ENCODE measurements around the gene ATP6V1B1.
"Not testable (repeated sequence)": the region's sequence is repeated elsewhere in the genome, so short reads cannot be mapped to it uniquely, and the experiment has no call there.

ATP6V1B1 gene

DNA sequence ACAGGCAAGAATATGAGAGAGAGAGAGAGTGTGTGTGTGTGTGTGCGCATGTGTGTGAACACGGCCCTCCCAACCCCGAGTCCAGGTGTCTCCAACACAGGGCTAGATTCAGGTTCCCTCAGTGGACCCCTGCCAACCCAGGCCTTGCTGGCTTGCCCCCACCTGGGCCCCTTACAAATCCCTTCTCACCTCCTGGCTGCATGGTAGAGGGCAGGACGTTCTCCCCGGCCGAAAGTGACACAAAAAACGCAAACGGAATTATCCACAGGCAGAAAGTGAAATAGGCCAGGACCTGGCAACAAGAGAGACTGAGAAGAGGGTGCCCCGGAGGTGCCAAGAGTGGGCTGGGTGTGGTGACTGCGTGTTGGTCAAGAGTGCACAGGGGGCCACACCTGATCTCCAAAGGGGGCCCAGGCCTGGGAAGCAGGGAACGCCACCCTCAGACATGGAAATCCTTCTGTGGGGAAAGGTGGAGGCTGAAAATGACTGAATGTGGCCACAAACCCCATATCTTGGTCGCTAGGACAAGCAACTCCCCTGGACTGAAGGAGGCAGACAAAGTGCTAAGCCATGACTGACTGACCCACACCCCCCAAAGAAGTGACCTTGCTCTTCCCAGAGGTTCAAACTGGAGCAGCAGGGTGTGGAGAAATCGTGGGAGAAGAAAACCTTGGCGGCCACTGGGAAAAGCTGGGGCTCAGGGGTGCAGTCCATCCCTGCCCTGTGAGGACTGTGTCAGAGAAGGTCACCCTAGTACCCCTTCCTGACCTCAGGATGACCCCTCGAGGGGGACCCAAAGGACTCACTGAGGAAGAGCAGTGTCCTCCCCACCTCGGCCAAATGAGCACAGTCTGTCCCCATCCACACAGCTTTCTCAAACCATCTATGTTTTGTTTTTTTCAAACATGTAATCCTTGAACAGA lies 53.3 kb downstream of the ATP6V1B1 start:
- DNase-seq (ENCODE audit: low read depth in 2 of 2), result no peak

DNA sequence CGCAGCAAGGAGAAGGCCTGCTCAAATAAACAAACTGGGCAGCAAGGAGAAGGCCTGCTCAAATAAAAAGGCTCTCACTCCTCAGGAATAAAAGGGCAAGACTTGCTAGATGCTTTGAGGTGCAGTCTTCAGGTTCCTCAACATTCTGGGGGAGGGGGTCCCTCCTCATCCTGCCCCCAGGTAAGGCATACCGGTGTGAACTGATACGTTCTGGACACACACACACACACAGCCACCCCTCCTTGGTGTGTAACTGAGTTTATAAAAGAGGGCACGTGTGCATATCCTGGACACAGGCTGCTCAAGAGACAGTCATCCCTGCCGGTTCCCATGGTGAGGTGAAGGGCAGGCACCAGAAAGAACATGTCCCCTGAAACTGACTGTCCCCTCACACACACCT lies 54.5 kb downstream of the ATP6V1B1 start:
- DNase-seq (ENCODE audit: low read depth in 2 of 2), result no peak

DNA sequence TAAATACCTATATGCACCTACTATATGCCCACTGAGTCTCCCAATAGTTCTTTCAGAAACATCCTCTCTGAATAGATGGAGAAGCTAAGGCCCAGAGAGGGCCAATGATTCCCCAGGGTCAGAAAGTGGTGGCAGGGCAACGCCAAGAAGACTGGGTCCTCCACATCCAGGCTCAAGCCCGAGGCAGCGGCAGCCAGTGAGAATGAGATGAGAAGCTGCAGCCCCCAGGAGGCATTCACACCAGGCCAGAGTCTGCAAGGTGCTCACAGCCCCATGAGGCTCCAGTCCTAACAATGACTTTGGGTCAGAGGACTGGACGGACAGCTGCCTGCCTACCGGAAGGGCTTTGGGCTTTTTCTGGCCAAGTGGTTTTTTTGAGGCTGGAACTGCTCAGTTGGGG lies 55.4 kb downstream of the ATP6V1B1 start:
- no peak for DNase-seq (ENCODE audit: low read depth in 2 of 2)

DNA sequence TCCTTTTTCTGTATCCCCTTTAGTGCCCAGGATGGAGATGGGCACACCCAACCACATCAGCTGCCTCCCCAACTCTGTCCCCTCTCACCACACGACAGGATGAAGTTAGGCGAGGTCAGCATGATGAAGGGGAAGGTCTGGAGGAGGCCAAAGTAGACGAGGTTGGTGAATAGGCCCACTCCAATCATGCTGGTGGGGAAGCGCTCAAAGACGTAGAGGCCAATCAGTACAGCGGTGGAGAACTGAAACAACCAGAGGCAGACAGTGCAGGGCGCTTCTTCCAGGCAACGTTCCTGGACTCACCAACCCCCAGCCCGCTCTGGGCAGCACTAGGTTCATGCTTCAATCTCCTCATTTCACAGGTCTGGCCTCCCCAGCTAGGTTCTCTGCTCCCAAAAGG lies 56.0 kb downstream of the ATP6V1B1 start:
- no peak for DNase-seq (ENCODE audit: low read depth in 2 of 2)

DNA sequence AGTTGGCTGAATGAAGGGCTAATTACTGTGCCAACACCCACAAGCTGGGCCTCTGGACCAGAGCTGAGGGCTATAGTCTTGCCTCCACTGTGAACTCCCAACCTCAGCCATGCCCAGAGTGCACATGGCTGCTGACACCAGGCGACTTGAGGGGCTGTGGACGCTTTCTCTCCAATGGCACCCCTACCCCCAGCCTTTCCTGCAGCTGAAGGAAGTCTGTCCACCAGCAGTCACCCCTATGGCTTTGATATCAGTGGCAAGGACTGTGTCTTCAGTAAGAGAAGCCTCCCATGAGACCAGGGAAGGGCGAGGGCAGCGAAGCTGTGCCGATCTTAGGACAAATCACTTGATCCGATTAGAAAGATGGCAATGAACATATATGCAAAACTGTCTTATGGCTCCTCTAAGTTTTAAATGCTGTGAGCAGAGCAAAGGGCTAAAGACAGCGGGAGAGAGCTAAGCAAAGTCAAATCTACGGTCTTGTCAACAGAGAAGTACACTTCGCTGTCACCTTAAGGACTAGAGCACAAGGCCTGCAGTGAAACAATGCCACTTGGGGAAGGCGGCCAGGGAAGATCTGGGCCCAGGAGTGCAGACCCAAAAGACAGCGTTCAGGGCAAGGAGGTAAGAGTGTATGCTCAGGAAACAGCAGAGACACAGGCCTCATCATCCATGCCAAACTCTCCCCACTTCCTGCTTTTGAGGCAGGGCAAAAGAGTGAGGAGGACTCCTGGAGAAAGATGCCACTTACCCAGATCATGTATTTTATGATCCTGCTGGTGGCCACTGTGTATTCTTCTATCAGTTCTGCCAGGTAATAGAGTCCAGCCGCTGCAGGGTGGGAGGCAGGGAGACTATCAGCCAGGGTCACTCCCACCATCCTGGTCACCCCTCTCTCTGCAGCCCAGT lies 57.5 kb downstream of the ATP6V1B1 start:
- DNase-seq (ENCODE audit: low read depth in 2 of 2), result no peak

DNA sequence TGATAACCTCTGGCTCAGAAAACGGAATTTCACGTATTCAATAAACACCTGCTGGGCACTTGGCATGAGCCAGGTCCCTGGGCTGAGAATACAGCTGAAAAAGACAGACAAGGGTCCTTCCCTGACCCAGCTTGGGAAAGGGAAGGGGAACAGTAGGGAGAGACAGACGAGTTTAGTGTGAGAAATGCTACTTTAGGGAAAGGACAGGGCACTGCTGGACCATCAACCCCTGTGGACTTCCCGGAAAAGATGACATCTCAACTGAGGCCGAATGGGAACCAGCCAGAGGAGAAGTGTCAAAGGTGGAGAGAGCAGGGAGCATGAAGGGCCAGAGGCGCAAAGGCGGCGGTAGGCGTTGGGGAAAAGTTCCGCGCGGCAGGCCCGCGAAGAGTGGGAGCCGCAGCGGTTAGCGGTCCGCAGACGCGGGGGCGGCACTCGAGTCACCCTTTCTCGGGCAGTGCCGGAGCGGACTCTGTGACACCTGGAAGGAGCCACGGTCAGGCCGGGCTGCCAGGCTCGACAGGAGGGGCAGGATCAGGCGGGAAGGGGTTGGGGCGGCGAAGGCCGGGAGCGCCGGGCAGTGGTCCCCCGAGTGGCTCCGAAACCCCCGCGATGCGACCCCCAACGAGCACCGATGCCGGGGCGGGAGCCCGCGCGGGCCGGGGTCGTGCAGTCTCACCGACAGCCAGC lies 58.5 kb downstream of the ATP6V1B1 start:
- peak in 1 of 2 donors; percentile 50 for DNase-seq (ENCODE audit: low read depth in 2 of 2)

DNA sequence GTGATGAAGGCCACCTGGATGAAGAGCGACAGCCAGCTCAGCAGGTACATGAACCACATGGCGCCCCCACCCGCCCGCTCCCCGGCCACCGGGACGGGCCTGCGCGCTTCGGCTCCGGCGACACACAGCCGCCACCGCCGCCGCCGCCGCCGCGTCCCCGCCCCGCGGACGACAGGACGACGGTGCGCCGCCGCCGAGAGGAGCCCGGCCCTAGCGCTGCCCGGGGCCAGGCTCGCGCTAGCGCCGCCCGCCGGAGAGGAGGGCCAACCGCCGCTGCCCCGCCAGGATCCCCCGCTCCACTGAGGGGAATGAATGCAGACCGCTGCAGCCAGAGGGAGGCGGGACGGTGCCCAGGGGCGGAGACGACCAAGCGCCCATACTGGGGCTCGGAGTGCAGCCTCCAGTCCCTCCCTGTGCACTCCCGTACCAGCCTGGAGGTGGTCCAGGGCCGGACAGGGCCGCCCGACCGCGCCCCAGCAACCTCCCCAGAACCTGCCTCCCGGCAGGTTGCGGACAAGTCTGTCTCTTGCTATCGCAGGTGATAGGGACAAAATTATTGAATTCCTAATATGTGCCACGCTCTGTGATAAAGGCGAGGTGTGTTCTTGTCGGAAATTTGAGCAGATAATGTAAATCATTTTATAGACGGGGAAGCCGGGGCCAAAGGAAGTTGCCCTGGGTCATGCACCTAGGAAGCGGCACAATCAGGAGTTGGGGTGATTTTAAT lies 59.2 kb downstream of the ATP6V1B1 start, which contains the start of gene TEX261:
Gene TEX261 (minus strand): TSS at position 175 of the 727 bp plus-strand sequence. CDS start 116 bp downstream, at position 59.
- DNase-seq (ENCODE audit: low read depth in 2 of 2), result peak; percentile 68 to 89

DNA sequence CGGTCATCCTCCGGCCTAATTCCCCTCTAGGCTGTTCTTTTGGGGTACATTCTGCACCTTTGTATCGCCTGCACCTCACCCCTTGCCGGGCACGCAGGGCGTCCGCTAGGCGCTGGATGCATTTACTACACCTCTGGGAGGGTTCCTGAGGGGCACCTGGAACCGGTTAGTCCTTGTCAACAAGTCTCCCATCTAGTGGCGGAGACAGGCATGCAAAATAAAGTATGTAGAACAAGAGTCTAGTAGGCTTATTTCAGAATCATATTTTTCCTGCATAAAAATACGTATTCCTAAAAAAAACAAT lies 59.7 kb downstream of the ATP6V1B1 start:
- peak; percentile 33 to 40 for DNase-seq (ENCODE audit: low read depth in 2 of 2)

DNA sequence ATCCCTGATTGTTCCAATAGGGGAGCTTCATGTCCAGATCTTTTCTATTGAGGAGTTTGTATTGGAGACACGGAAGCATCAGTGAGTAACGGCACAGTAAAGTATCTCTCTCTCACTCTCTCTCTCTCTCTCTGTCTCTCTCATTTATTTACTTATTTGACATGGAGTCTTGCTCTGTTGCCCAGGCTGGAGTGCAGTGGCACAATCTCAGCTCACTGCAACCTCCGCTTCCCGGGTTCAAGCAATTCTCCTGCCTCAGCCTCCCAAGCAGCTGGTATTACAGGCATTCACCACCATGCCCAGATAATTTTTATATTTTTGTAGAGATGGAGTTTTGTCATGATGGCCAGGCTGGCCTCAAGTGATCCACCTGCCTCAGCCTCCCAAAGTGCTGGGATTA lies 63.2 kb downstream of the ATP6V1B1 start:
- DNase-seq (ENCODE audit: low read depth in 2 of 2), result not testable (repeated sequence)

DNA sequence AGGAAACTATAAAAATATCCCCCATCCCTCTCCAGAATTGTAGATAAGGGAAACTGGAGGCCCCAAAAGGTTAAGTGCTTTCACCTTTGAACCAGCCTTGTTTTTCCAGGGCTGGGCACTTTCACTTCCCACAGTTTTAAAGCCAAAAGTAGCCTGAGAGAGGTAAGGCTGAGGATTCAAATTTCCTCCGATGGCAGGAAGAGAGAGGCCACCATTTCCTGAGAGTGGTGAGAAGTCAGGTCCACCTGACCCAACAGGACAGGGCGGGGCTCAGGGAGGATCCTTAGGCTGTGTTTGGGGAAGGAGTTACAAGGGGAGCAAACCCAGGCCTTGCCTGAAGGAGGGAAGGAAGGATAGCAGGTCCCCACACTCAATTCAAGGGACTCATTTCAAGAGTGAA lies 63.7 kb downstream of the ATP6V1B1 start:
- DNase-seq (ENCODE audit: low read depth in 2 of 2), result no peak

DNA sequence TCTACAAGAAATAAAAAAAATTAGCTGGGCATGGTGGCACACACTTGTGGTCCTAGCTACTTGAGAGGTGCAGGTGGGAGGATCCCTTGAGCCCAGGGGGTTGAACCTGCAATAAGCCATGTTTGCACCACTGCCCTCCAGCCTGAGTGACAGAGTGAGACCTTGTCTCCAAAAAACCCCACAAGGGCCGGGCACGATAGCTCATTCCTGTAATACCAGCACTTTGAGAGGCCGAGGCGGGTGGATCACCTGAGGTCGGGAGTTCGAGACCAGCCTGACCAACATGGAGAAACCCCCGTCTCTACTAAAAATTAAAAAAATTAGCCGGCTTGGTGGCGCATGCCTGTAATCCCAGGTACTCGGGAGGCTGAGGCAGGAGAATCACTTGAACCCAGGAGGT lies 64.2 kb downstream of the ATP6V1B1 start:
- DNase-seq (ENCODE audit: low read depth in 2 of 2), result not testable (repeated sequence)

DNA sequence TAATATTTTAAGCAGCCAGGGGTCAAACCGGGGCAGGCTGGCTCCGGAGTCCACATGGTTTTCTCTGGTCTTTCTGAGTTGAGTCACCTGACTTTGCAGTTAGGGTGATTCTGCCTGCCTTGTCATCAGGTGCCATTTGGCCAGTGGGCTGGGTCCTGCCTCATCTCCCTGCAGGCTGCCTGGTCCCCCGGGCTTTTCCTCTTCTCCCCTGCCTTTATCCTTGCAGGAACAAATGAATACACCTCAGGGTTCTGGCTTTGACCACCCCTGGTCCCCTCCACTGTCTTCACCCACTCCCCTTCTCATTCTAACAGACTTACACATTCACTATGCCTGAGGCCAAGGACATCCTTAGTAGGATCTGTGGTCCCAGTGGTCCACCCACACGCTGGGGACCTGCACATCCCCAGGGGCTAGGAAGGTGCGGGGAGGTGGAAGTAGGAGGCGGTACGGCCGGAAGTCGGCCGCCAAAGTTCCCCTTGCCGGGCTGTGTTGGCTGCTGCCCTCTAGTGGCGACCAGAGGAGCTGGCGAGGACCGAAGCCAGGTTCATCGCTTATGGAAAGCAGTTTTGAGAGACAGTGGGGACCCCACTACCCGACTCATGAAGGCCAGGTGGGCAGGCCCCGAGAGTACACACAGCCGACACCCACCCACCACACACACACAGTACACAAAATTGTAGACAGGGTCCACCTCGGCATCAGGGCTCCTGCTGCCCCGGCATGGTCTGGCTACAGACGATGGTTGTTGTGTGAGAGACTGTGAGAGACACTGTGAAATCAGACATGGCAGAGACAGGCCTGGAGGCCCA lies 65.3 kb downstream of the ATP6V1B1 start:
- peak; percentile 67 to 68 for DNase-seq (ENCODE audit: low read depth in 2 of 2)

DNA sequence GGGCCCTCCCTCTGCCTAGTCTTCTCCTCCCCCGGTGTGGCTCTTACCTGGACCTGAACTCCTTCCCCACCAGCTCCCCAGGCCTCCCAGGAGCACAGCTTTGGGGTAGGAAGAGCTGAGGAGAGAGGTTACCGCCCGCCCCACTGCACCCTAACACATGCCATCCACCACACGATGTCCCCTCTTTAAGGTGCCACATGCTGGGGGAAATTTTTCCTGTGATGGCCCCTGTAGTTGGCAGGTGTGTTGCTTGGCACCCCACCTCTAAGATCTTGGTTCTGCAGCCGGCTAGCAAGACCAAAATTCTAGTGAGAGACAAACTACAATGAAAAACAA lies 65.9 kb downstream of the ATP6V1B1 start:
- DNase-seq (ENCODE audit: low read depth in 2 of 2), result no peak

DNA sequence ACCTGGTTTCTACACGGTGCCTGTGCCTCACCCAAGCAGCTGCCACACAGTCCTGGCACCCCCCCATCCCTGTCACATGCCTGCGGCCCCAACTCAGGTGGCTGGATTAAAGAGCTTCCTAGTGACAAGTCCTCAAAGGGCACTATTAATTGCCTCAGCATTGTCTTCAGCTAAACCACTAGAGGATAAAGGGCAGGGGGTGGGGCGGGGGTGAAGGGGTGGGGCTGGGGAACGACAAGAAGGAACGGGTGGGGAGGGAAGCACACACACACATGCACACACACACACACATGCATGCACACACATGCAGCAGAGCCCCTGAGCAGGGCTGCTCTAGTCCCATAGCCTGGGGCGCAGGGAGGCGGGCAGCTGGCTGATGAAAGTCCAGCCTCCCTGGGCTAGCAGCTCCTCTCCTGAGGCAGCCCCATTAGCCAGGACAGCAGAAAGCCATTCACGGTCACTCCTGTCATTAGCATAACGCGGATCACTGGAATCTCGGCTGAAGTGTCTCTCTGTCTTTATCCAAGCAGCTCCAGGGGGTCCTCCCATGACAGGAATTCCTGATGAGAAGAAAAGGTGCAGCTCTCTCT lies 66.4 kb downstream of the ATP6V1B1 start:
- no peak for DNase-seq (ENCODE audit: low read depth in 2 of 2)

DNA sequence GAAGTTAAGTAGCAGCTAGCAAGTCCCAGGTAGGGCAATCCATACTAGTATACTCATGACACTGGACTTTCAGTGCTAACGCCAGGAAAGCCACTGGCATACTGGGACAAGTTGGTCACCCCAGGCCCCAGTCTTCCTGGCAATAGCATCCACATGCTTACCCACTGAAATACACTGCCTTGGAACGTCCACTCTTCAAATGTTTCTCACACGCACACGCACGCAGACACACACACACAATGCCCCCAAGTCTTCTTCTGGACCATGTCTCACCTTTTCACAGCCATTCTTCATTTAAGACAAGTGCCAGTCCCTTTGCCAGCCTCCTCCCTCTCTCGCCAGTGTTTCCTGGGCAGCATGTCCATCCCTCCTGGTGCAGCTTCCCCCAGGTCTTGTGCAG lies 67.7 kb downstream of the ATP6V1B1 start:
- DNase-seq (ENCODE audit: low read depth in 2 of 2), result no peak

DNA sequence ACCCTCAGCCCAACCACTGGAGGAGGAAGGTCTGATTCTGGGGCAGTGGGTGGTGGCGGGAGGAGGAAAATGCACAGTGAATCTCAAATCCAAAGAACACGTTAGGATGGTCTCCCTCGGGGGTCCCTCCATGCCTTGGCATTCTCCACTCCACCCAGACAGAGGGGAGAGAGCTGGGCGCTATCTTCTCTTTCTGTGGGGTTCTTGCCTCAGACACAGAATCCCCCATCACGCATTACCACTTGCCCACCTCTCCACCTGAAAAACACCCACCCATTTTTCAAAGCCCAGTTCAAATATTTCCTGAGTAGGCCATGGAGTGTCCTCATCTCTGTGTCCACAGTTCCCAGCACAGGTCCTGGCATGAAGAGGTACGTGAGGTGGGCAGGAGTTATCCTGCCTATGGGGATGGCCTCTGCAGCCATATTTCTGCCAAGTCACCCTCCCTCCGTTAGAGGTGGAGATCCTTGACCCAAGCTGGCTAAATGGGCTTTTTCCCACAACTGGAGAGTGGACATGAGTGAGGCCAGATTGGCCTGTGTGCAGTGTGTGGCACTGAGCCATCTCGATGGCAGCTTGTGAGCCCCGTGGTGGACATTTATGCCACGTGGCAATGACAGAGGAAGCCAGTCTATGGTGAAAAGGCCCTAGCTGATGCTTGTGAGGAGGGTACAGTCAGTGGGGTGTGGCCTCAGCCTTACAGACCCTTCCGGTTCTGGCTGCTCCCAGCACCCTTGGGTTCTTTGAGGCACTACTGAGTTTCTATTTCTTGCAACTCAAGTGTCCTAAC lies 68.5 kb downstream of the ATP6V1B1 start:
- DNase-seq (ENCODE audit: low read depth in 2 of 2), result no peak

DNA sequence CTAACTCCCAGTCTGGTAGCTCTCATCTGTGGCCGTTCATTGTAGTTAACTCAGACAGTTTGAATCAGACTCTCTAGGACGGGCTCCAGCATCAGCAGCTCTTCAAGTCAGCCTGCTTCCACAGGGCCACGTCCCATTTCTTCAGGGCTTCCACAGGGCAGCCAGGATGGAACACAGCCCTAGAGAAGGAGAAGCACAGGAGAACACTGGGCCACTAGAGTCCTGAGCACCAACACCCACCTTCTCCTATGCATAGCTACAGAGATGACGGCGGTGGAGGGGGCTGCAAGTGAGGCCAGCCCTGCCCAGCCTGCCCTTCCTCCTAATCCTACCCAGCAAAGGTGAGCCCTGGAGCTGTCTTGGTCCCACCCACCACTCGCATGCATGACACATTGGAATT lies 69.2 kb downstream of the ATP6V1B1 start:
- no peak for DNase-seq (ENCODE audit: low read depth in 2 of 2)

DNA sequence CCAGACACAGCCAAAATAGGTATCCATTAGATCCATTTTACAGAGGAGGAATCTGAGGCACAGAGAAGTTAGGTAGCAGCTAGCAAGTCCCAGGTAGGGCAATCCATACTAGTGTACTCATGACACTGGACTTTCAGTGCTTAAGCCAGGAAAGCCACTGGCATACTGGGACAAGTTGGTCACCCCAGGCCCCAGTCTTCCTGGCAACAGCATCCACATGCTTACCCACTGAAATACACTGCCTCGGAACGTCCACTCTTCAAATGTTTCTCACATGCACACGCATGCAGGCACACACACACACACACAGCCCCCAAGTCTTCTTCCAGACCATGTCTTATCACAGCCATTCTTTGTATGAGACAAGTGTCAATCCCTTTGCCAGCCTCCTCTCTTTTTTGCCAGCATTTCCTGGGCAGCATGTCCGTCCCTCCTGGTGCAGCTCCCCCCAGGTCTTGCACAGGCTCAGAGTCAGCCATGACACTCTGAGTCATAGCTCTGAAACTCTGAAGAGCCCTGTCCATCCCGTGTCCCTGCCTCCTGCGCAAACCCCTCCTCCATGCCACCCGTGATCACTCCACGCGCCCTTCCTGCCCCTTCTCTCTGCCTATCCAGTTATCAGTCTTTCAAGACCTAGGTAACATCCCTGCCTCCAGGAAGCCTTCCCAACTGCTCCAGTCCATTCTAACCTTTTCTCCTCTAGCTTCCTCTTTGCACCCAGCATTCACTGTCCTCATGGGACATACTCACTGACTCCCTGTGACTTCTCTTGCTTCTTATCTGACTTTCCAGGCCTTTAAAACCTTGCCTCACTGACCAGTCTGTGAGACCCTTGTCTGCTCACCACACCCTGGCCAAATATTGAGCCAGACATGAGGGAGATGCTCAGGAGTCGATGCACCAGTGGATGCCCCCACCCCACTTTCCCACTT lies 69.8 kb downstream of the ATP6V1B1 start:
- DNase-seq (ENCODE audit: low read depth in 2 of 2), result no peak

All from stimulated activated CD8-positive, alpha-beta memory T cell treated with anti-CD3 and anti-CD28 coated beads, Interleukin-7, amount 100 ng/mL, for 4 hours (primary cell).